Esophagus squamous epithelium (tissue), 4 donors: ENCODE measurements around the gene ALOX15B.

Experiments used
- POLR2A ChIP-seq, 4 donors: fragments of 450-650 bp; IDR thresholded peaks; one replicate each; pipeline ENCODE4 v1.6.1; 2017; ENCODE audit warnings: antibody characterized with exemption in 4 of 4, mild to moderate bottlenecking in 4 of 4, moderate library complexity in 3 of 4
- TF ChIP-seq, protein P1 (sequence below), 6 experiments: fragments of 450-650 bp in 4 of 6; fragments of 200-600 bp in 2 of 6; sonication (generic) in 2 of 6; IDR thresholded peaks; one replicate each; pipeline ENCODE4 v1.5.1; 2016 to 2019; ENCODE audit warnings: antibody characterized with exemption in 6 of 6, mild to moderate bottlenecking in 4 of 6, moderate library complexity in 4 of 6

DNA sequence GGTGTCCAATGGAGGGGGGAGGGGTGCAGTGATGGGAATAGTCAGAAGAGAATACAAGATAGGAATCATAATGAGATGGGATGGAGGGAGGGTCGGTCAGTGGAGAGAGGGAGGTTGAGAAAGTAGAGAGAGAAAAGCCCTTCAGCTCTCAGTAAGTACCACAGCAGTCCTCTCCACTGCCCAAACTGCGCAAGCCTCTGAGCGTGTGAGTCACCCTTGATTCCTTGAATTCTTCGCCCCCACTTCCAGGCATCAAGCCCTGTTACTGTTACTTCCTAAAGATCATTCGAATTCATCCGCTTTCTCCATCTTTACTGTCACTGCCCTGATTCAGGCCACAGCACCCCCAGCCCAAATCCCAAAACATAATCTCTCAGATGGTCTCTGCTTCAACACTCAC, 34.0 kb upstream of the ALOX15B start:
- TF ChIP-seq, protein P1, sequence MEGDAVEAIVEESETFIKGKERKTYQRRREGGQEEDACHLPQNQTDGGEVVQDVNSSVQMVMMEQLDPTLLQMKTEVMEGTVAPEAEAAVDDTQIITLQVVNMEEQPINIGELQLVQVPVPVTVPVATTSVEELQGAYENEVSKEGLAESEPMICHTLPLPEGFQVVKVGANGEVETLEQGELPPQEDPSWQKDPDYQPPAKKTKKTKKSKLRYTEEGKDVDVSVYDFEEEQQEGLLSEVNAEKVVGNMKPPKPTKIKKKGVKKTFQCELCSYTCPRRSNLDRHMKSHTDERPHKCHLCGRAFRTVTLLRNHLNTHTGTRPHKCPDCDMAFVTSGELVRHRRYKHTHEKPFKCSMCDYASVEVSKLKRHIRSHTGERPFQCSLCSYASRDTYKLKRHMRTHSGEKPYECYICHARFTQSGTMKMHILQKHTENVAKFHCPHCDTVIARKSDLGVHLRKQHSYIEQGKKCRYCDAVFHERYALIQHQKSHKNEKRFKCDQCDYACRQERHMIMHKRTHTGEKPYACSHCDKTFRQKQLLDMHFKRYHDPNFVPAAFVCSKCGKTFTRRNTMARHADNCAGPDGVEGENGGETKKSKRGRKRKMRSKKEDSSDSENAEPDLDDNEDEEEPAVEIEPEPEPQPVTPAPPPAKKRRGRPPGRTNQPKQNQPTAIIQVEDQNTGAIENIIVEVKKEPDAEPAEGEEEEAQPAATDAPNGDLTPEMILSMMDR (IDR thresholded peaks at IDR 0.05), result no peak
- TF ChIP-seq POLR2A (IDR thresholded peaks at IDR 0.05), result no peak
